GM21390 (cell line): ENCODE results near the gene GOLGA5.
"Not testable (repeated sequence)": the region's sequence is repeated elsewhere in the genome, so short reads cannot be mapped to it uniquely, and the experiment has no call there.

Experiments
- ATAC-seq: cut with Tn5 transposase; IDR thresholded peaks from one replicate; pipeline ENCODE4 v1.9.1; 2021; ENCODE audit not compliant: unreplicated experiment

Gene GOLGA5

GRCh38 chr14:92819680-92820535 lies 25.8 kb downstream of the GOLGA5 start:
- not testable (repeated sequence) for ATAC-seq

DNA sequence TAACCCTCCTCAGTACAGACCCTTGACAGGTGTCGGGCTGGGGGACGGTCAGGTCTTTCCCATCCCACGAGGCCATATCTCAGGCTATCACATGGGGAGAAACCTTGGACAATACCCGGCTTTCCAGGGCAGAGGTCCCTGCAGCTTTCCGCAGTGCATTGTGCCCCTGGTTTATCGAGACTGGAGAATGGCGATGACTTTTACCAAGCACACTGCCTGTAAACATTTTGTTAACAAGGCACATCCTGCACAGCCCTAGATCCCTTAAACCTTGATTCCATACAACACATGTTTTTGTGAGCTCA lies 26.4 kb downstream of the GOLGA5 start:
- ATAC-seq = not testable (repeated sequence)

DNA sequence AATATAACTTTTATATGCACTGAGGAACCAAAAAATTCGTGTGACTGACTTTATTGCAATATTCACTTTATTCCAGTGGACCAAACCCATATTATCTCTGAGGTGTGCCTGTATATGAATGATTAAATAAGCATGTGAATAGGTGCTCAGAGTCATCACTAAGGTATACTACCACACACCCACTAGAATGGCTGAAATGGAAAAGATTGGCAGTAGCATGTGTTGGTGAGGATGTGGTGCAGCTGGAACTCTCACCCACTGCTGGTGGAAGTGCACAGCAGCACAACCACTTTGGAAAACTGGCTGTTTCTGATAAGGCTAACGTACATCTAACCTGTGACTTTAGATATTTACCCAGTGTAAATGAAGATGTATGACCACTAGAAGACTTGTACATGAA lies 36.8 kb downstream of the GOLGA5 start:
- ATAC-seq = no peak

GRCh38 chr14:92832137-92832700 lies 38.1 kb downstream of the GOLGA5 start:
- no peak for ATAC-seq

GRCh38 chr14:92841930-92842329 lies 47.8 kb downstream of the GOLGA5 start:
- no peak for ATAC-seq

DNA sequence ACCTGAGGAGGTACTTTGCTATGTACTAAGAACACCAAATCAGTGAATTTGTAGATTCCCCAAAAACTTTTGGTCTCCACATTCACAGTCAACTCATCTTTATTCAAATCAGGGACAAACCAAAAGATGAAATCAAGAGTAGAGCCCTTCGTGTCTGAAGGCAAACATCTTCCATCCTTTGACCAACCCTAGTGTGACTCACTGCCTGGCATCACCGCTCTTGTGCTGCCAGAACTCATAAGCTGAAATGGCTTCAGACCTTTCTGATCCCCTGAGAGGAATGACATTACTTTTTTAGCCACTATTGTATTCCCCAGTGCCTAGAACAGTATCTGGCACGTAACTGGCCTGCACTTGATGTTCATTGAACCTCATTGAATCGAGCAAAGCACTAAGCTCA lies 50.1 kb downstream of the GOLGA5 start:
- ATAC-seq = no peak

DNA sequence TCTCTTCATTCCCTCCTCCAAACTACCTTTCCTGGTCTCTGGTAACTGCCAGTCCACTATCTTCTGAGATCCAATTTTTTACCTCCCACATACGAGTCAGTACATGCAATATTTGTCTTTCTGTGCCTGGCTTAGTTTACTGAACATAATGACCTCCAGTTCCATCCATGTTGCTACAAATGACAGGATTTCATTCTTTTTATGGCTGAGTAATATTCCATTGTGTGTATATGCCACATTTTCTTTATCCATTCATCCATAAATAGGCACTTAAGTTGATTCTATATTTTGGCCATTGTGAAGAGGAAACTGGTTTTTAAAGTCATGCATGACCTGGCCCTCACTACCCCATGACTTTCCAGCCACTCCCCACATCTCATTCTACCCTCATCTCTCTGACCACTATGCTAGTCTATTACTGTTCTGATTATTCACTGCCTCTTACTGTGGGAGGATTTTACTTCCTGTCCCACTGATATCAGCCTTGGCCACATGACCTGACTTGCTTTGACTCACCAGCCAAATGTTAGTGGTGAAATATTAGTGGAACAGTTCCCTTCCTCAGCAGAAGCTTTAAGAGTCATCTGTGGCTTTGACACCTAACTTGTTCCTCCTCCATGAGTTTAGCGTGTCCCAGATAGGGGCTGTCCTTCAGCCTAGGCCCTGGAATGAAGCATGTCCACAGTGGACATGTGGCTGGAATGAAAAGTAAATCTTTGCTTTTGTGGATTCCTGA lies 52.2 kb downstream of the GOLGA5 start:
- peak; percentile 83 for ATAC-seq

DNA sequence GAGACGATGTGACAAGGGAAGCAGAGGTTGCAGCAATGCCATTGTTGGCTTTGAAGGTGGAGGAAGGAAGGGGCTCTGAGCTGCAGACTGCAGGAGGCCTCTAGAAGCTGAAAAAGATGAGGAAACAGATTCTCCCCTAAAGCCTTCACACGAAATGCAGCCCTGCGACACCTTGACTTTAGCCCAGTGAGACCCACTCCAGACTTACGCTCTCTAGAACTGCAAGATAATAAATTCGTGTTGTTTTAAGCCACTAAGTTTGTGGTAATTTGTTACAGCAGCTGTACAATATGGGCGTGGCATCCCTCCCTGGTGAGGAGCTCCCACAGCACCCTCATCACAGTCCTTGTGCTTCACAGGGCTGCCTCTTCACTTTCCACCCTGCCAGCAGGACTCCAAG lies 53.2 kb downstream of the GOLGA5 start:
- no peak for ATAC-seq

- ATAC-seq = no peak
These were observed 53.6 kb downstream of the GOLGA5 start for GRCh38 chr14:92847749-92848148.

DNA sequence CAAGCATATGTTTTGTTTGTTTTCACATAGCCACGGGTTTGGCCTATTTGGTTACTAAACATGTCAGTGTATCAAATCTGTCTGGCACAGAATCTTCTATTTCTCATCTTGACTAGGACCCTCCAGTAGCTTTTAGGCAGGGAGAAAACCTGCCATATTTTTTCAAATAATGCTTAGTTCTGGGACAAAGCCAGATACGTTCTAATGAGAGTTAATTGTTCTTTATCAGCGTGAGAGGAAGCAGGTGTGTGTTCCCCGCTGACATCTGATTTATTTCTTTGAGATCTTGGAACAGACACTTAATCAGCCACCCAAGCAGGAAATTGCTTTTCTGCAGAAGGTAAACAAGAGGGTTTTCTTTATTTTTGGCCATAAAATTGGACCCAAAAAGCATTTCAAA lies 54.8 kb downstream of the GOLGA5 start:
- no peak for ATAC-seq

DNA sequence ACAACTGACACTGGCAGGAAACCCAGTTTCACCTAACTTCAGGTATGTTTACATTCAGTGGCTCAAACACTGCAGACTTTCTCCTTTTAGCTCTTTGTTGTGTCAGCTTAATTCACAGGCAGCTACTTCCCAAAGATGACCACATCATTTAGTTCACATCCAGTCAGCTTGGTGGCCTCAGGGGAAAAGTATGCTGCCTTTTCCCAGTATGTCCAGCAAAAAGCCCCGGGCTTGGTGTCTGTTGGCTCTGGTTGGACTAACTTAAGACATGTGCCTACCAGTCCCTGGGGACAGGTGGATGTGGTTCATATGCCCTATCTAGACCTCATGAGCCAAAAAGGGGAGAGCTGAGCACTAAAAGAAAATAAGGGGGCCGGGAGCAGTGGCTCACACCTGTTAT lies 56.4 kb downstream of the GOLGA5 start:
- no peak for ATAC-seq

DNA sequence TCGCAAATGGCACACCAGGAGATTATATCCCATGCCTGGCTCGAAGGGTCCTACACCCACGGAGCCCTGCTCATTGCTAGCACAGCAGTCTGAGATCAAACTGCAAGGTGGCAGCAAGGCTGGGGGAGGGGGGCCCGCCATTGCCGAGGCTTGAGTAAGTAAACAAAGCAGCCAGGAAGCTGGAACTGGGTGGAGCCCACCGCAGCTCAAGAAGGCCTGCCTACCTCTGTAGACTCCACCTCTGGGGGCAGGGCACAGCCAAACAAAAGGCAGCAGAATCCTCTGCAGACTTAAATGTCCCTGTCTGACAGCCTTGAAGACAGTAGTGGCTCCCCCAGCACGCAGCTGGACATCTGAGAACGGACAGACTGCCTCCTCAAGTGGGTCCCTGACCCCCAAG lies 59.0 kb downstream of the GOLGA5 start:
- not testable (repeated sequence) for ATAC-seq

DNA sequence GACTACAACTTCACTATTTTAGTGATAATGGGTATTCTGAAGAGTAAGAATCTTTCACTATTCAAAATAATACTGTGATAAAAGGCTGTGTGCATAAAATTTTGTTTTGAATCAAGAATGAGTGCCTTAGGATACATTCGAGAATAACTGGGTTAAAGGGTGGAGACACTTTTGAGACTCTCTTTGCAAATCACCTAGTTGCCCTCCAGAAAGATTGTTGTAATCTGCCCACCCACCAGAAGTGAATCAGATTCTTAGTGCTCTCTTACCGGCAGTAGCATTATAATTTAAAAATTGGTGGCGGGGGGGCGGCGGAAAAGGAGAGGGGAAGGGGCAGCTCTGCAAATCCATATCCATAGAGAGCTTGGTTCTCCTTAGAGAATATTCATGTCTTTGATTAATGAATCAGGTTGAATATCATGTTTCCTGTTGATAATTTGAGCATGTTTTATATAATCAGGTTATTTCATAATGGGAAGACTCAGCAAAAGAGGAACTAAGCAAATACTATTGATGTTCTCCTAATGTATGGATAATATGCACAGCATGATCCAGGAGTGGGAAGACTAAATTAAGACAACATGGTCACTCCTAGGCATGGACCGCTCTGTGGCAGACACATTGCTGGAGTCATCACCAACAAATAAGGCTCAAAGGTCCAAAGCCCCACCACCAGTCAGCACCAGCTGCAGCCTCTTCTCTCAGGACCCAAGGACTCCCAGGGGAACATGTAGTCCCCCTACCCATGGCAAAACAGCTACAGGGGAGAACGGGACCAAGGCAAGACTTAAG lies 66.1 kb downstream of the GOLGA5 start:
- ATAC-seq = no peak

- ATAC-seq = no peak
These were observed 68.0 kb downstream of the GOLGA5 start for GRCh38 chr14:92861856-92862745.

- ATAC-seq = no peak
These were observed 69.4 kb downstream of the GOLGA5 start for GRCh38 chr14:92863286-92864080.

GRCh38 chr14:92865674-92866073 lies 71.6 kb downstream of the GOLGA5 start:
- ATAC-seq = no peak

DNA sequence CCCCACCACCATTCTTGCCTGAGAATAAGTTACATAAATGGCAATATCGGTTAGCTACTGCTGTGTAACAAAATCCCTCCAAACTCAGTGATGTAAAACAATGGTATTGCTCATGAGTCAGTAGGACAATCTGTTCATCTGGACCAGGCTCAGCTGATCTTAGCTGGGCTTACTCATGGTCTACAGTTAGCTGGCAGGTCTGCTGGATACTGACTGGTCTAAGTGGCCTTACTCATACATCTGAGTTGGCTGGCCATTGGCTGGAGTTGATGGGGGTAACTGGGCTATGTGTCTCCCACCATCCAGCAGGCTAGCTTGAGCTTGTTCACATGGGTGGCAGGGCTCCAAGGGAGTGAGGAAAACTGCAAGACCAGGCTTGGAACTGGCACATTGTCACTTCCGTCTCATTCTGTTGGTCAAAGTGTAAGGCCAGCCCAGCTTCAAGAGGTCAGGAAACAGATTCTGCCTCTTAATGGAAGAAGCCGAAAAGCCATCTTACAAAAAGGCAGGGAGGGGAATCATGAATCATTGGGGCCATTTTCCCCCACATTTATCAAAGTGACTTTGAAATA lies 72.2 kb downstream of the GOLGA5 start:
- no peak for ATAC-seq

- ATAC-seq = no peak
These were observed 73.1 kb downstream of the GOLGA5 start for GRCh38 chr14:92866901-92867865.
